ENCODE measurements around the gene ARL6IP4.

Gene ARL6IP4

GRCh38 chr12:122949405-122949804 lies 31.1 kb upstream of the ARL6IP4 start:
- TF ChIP-seq REST (IDR thresholded peaks at IDR 0.05; ENCODE audit: insufficient read depth in 1 of 2, low read depth in 2 of 2, low read length in 2 of 2) (no peak), FOXP2 (optimal IDR thresholded peaks at IDR 0.05; ENCODE audit: borderline replicate concordance, extremely low read depth, extremely low read length, insufficient read depth) (no peak), TAF1 (IDR thresholded peaks at IDR 0.05; ENCODE audit: borderline replicate concordance, insufficient read depth, low read length) (no peak), SIN3A (IDR thresholded peaks at IDR 0.05; ENCODE audit: borderline replicate concordance, insufficient read depth, low read length) (no peak), POLR2AphosphoS5 (IDR thresholded peaks at IDR 0.05; ENCODE audit: low read depth, low read length) (no peak)

- no peak for TF ChIP-seq TAF1 (IDR thresholded peaks at IDR 0.05; ENCODE audit: borderline replicate concordance, insufficient read depth, low read length)
- TF ChIP-seq POLR2AphosphoS5 (IDR thresholded peaks at IDR 0.05; ENCODE audit: low read depth, low read length): no peak
- TF ChIP-seq REST (IDR thresholded peaks at IDR 0.05; ENCODE audit: insufficient read depth in 1 of 2, low read depth in 2 of 2, low read length in 2 of 2): no peak
- no peak for TF ChIP-seq FOXP2 (optimal IDR thresholded peaks at IDR 0.05; ENCODE audit: borderline replicate concordance, extremely low read depth, extremely low read length, insufficient read depth)
- no peak for TF ChIP-seq SIN3A (IDR thresholded peaks at IDR 0.05; ENCODE audit: borderline replicate concordance, insufficient read depth, low read length)
Measured at GRCh38 chr12:122949816-122950675, 30.4 kb upstream of the ARL6IP4 start.

GRCh38 chr12:122951406-122951805 lies 29.1 kb upstream of the ARL6IP4 start:
- TF ChIP-seq TAF1 (IDR thresholded peaks at IDR 0.05; ENCODE audit: borderline replicate concordance, insufficient read depth, low read length) (no peak), POLR2AphosphoS5 (IDR thresholded peaks at IDR 0.05; ENCODE audit: low read depth, low read length) (no peak), FOXP2 (optimal IDR thresholded peaks at IDR 0.05; ENCODE audit: borderline replicate concordance, extremely low read depth, extremely low read length, insufficient read depth) (no peak), SIN3A (IDR thresholded peaks at IDR 0.05; ENCODE audit: borderline replicate concordance, insufficient read depth, low read length) (no peak)

GRCh38 chr12:122951979-122952892 lies 28.2 kb upstream of the ARL6IP4 start:
- TF ChIP-seq REST (IDR thresholded peaks at IDR 0.05; ENCODE audit: insufficient read depth in 1 of 2, low read depth in 2 of 2, low read length in 2 of 2): no peak
- TF ChIP-seq POLR2AphosphoS5 (IDR thresholded peaks at IDR 0.05; ENCODE audit: low read depth, low read length): no peak
- TF ChIP-seq SIN3A (IDR thresholded peaks at IDR 0.05; ENCODE audit: borderline replicate concordance, insufficient read depth, low read length): no peak
- TF ChIP-seq FOXP2 (optimal IDR thresholded peaks at IDR 0.05; ENCODE audit: borderline replicate concordance, extremely low read depth, extremely low read length, insufficient read depth): no peak
- TF ChIP-seq TAF1 (IDR thresholded peaks at IDR 0.05; ENCODE audit: borderline replicate concordance, insufficient read depth, low read length): no peak

- TF ChIP-seq REST (IDR thresholded peaks at IDR 0.05; ENCODE audit: insufficient read depth in 1 of 2, low read depth in 2 of 2, low read length in 2 of 2) (no peak), FOXP2 (optimal IDR thresholded peaks at IDR 0.05; ENCODE audit: borderline replicate concordance, extremely low read depth, extremely low read length, insufficient read depth) (no peak), TAF1 (IDR thresholded peaks at IDR 0.05; ENCODE audit: borderline replicate concordance, insufficient read depth, low read length) (no peak), SIN3A (IDR thresholded peaks at IDR 0.05; ENCODE audit: borderline replicate concordance, insufficient read depth, low read length) (no peak), POLR2AphosphoS5 (IDR thresholded peaks at IDR 0.05; ENCODE audit: low read depth, low read length) (no peak)
Measured at GRCh38 chr12:122955156-122955555, 25.3 kb upstream of the ARL6IP4 start.

Data from PFSK-1 (cell line).